ENCODE data around the gene PRKCH. TPM values are rescaled to one million over a fixed set of nuclear protein-coding genes. Genes with fewer than 3 reads are reported as not detected.
A peak's percentile ranks its signal among the peaks of the same experiment; 100 is the strongest.

Gene PRKCH
- polyA plus RNA-seq, 2 of the 4 experiments (the other 2 are of a cell fraction), result 10.0 to 10.2 TPM

GRCh38 chr14:61553730-61554641 lies 232.6 kb downstream of the PRKCH start (continued):
- TF ChIP-seq E2F6 (IDR thresholded peaks at IDR 0.05; ENCODE audit: borderline replicate concordance, low read depth) (no peak), ZSCAN20 (CRISPR knock-in tag; IDR thresholded peaks at IDR 0.05) (peak; percentile 89), CBX2 (IDR thresholded peaks at IDR 0.05; ENCODE audit: borderline replicate concordance, low read depth) (no peak), HES2 (IDR thresholded peaks at IDR 0.05) (peak; percentile 97), SREBF2 (IDR thresholded peaks at IDR 0.05) (no peak), HOXA7 (CRISPR knock-in tag; IDR thresholded peaks at IDR 0.05) (peak; percentile 93)

GRCh38 chr14:61555056-61555838 lies 233.9 kb downstream of the PRKCH start:
- 78% methylated on average over 6 of the region's 6 CpGs for WGBS (ENCODE audit: missing lambda C conversion rate)
- FAIRE-seq, result no peak
- ATAC-seq, result no peak
- peak overlapping the region; percentile 96 to 99 for H3K27ac ChIP-seq
- POLR2A ChIA-PET, result interaction anchor here (2.0 to 2.9 kb wide), 3 partner anchors 7 to 140 kb away, joined by 7 to 20 read pairs (median 15); partner anchors contain the start of gene HIF1A
- no peaks in the 10 kb centered on the region; the same call in 2 of the 3 replicates for H3K9me3 ChIP-seq
- no peak for DNase-seq (ENCODE audit: low read depth in 1 of 2, low spot score in 1 of 2)
- H3K4me3 ChIP-seq, result no peak overlapping the region
- H3K4me1 ChIP-seq, result peaks cover 84% of the 10 kb centered on the region
- H3K4me2 ChIP-seq, result peak overlapping the region; percentile 64
- TF ChIP-seq MYC (IDR thresholded peaks at IDR 0.05; ENCODE audit: borderline replicate concordance, low read length) (no peak), RAD21 (conservative IDR thresholded peaks at IDR 0.05 in 1 of 2, IDR thresholded peaks at IDR 0.05 in 1 of 2) (no peak), CBX2 (IDR thresholded peaks at IDR 0.05; ENCODE audit: borderline replicate concordance, low read depth) (no peak), CTCF (IDR thresholded peaks at IDR 0.05) (no peak), MAZ (IDR thresholded peaks at IDR 0.05; ENCODE audit: borderline replicate concordance, low read depth, low read length) (no peak), EP300 (IDR thresholded peaks at IDR 0.05) (no peak)
- CTCF ChIA-PET, result interaction anchor here (3.8 to 4.5 kb wide), 3 partner anchors 7 to 80 kb away, joined by 15 to 17 read pairs (median 16); no protein-coding TSS in a partner anchor

- WGBS (ENCODE audit: missing lambda C conversion rate), result 89% methylated on average over 4 of the region's 4 CpGs
- Histone ChIP-seq H3K9me3 (no peaks in the 10 kb centered on the region; the same call in 2 of the 3 replicates), H3K4me1 (peaks cover 87% of the 10 kb centered on the region), H3K4me2 (no peak overlapping the region), H3K27ac (peak overlapping the region; percentile 96 to 99), H3K4me3 (no peak overlapping the region)
- no peak for ATAC-seq
- CTCF ChIA-PET, result interaction anchor here (0.8 to 1.5 kb wide), 6 partner anchors 9 to 281 kb away, joined by 3 to 5 read pairs (median 3); no protein-coding TSS in a partner anchor
- POLR2A ChIA-PET, result interaction anchor here (0.7 kb wide), 1 partner anchor 141 kb away, joined by 3 read pairs; no protein-coding TSS in a partner anchor
- TF ChIP-seq TP53 (CRISPR knock-in tag; IDR thresholded peaks at IDR 0.05) (no peak), EHF (CRISPR knock-in tag; IDR thresholded peaks at IDR 0.05) (peak; percentile 30; the same call in 1 of the 2 replicates), CEBPB (IDR thresholded peaks at IDR 0.05) (peak; percentile 25 to 64; a peak in 2 of 4 replicates)
- no peak for FAIRE-seq
- DNase-seq (ENCODE audit: low read depth in 1 of 2, low spot score in 1 of 2), result no peak
Measured at GRCh38 chr14:61556455-61556854, 235.1 kb downstream of the PRKCH start.

Measured in A549 (cell line).